SK-N-SH (cell line): ENCODE data around the gene PSMB2. TPM values are rescaled to one million over a fixed set of nuclear protein-coding genes. Genes with fewer than 3 reads are reported as not detected.

Experiments used
- CTCF ChIA-PET: fragments of 300-600, 350-600 bp; formaldehyde crosslinking; extraction: SDS; loops from one replicate; lab custom pipeline; 2021; lab: Yijun Ruan, JAX
- POLR2A ChIA-PET: fragments of 350-600 bp; sonication (Branson Sonifier 250); formaldehyde crosslinking; extraction: SDS; loops from one replicate; lab custom pipeline; 2020; ENCODE audit warnings: antibody characterized with exemption, inconsistent platforms; lab: Yijun Ruan, JAX
- DNase-seq: peaks from one replicate; pipeline ENCODE4 v3.0.0; 2012
- H2AFZ ChIP-seq: fragments of 200-600 bp; sonication (generic); 2 replicates; pipeline ENCODE4 v1.8.1; 2016; ENCODE audit warnings: antibody characterized with exemption, mild to moderate bottlenecking, low read depth
- H3F3A ChIP-seq: fragments of 200-600 bp; sonication (generic); replicated peaks from 2 replicates; pipeline ENCODE3; 2016; ENCODE audit warnings: antibody characterized with exemption, mild to moderate bottlenecking; ENCODE audit not compliant: insufficient read depth
- H3K27ac ChIP-seq, 2 experiments: fragments of 200-500 bp in 1 of 2; fragments of 200-600 bp in 1 of 2; sonication (Bioruptor generic) in 1 of 2; sonication (generic), shearing (Covaris generic) in 1 of 2; 2 replicates each; pipeline versions ENCODE4 v1.5.1 to v1.6.1; 2014 to 2016; ENCODE audit warnings: low read depth in 2 of 2, inconsistent platforms in 1 of 2, low read length in 1 of 2, mild to moderate bottlenecking in 1 of 2, mixed read lengths in 1 of 2
- H3K27me3 ChIP-seq: fragments of 200-600 bp; sonication (generic), shearing (Covaris generic); 2 replicates; pipeline ENCODE4 v1.6.1; 2016; ENCODE audit warnings: mixed run types; ENCODE audit not compliant: insufficient read depth
- H3K36me3 ChIP-seq, 2 experiments: fragments of 200-500 bp in 1 of 2; fragments of 200-600 bp in 1 of 2; sonication (Bioruptor generic) in 1 of 2; sonication (generic) in 1 of 2; replicated peaks in 1 of 2; 2 replicates each; pipeline versions ENCODE3 to v1.5.1; 2014 to 2016; ENCODE audit warnings: low read length in 1 of 2, mild to moderate bottlenecking in 1 of 2; ENCODE audit not compliant: insufficient read depth in 2 of 2, control insufficient read depth in 1 of 2
- H3K4me1 ChIP-seq, 2 experiments: fragments of 200-500 bp in 1 of 2; fragments of 200-600 bp in 1 of 2; sonication (Bioruptor generic) in 1 of 2; sonication (generic), shearing (Covaris generic) in 1 of 2; 2 replicates each; pipeline versions ENCODE4 v1.5.1 to v1.6.1; 2014 to 2016; ENCODE audit warnings: low read depth in 1 of 2, low read length in 1 of 2, mixed run types in 1 of 2; ENCODE audit not compliant: insufficient read depth in 2 of 2, control insufficient read depth in 1 of 2
- H3K4me2 ChIP-seq: fragments of 200-600 bp; sonication (generic), shearing (Covaris generic); 2 replicates; pipeline ENCODE4 v1.6.1; 2017; ENCODE audit warnings: mixed run types
- H3K4me3 ChIP-seq, 2 experiments: fragments of 200-500 bp in 1 of 2; fragments of 200-600 bp in 1 of 2; sonication (Bioruptor generic) in 1 of 2; sonication (generic), shearing (Covaris generic) in 1 of 2; 2 replicates each; pipeline versions ENCODE4 v1.5.1 to v1.8.1; 2014 to 2016; ENCODE audit warnings: low read depth in 2 of 2, inconsistent platforms in 1 of 2, low read length in 1 of 2, mild to moderate bottlenecking in 1 of 2, mixed read lengths in 1 of 2, moderate library complexity in 1 of 2
- H3K79me2 ChIP-seq: fragments of 200-600 bp; sonication (generic); 2 replicates; pipeline ENCODE4 v1.8.1; 2017; ENCODE audit warnings: mild to moderate bottlenecking; ENCODE audit not compliant: insufficient read depth
- H3K9ac ChIP-seq: fragments of 200-600 bp; sonication (generic); 2 replicates; pipeline ENCODE4 v1.6.1; 2017; ENCODE audit warnings: mixed run types
- H3K9me2 ChIP-seq: fragments of 200-600 bp; sonication (generic); 2 replicates; pipeline ENCODE4 v1.6.1; 2017; ENCODE audit warnings: mixed run types
- H3K9me3 ChIP-seq: fragments of 200-600 bp; sonication (generic); 2 replicates; pipeline ENCODE4 v1.6.1; 2017; ENCODE audit warnings: mixed run types, mild to moderate bottlenecking, moderate library complexity
- H4K20me1 ChIP-seq: fragments of 200-600 bp; sonication (generic); 2 replicates; pipeline ENCODE4 v1.6.1; 2017; ENCODE audit warnings: mild to moderate bottlenecking, mixed run types; ENCODE audit not compliant: insufficient read depth
- CHD2 ChIP-seq: fragments of 150-350 bp; IDR thresholded peaks from 2 replicates; pipeline ENCODE4 v1.6.1; 2018; ENCODE audit warnings: low read length; ENCODE audit not compliant: partially characterized antibody
- FOXJ3 ChIP-seq: sonication (generic); formaldehyde crosslinking; IDR thresholded peaks from 2 replicates; pipeline ENCODE4 v1.5.1; 2020; ENCODE audit warnings: mild to moderate bottlenecking, missing genetic modification reagents
- FOXM1 ChIP-seq: IDR thresholded peaks from 2 replicates; pipeline ENCODE4 v1.4.0; 2012; ENCODE audit warnings: low read depth, mild to moderate bottlenecking
- GABPA ChIP-seq: IDR thresholded peaks from 2 replicates; pipeline ENCODE4 v1.4.0; 2012; ENCODE audit warnings: low read depth, mild to moderate bottlenecking
- GATA2 ChIP-seq: sonication (generic); formaldehyde crosslinking; IDR thresholded peaks from 2 replicates; pipeline ENCODE4 v1.5.0; 2020; ENCODE audit warnings: mild to moderate bottlenecking, missing genetic modification reagents
- JUND ChIP-seq: IDR thresholded peaks from 2 replicates; pipeline ENCODE4 v1.4.0; 2012
- MEF2A ChIP-seq: IDR thresholded peaks from 2 replicates; pipeline ENCODE4 v1.4.0; 2012; ENCODE audit warnings: low read depth, borderline replicate concordance
- MXI1 ChIP-seq: IDR thresholded peaks from 2 replicates; pipeline ENCODE4 v1.6.1; 2012; ENCODE audit warnings: mild to moderate bottlenecking, low read depth, low read length, improper control_type of control experiment
- NFIC ChIP-seq: IDR thresholded peaks from 2 replicates; pipeline ENCODE4 v1.4.0; 2012; ENCODE audit warnings: borderline replicate concordance
- NRF1 ChIP-seq: IDR thresholded peaks from 2 replicates; pipeline ENCODE4 v1.6.1; 2012; ENCODE audit warnings: low read depth, mild to moderate bottlenecking, low read length
- POLR2AphosphoS5 ChIP-seq: IDR thresholded peaks from 2 replicates; pipeline ENCODE4 v1.6.1; 2012; ENCODE audit warnings: low read depth, low read length
- RCOR1 ChIP-seq: fragments of 150-350 bp; IDR thresholded peaks from 2 replicates; pipeline ENCODE4 v1.6.1; 2017; ENCODE audit warnings: antibody characterized with exemption, low read length
- REST ChIP-seq: IDR thresholded peaks from 2 replicates; pipeline ENCODE4 v1.6.1; 2012; ENCODE audit warnings: mild to moderate bottlenecking, low read depth, low read length, moderate library complexity
- RFX5 ChIP-seq: IDR thresholded peaks from 2 replicates; pipeline ENCODE4 v1.6.1; 2012; ENCODE audit warnings: mild to moderate bottlenecking, improper control_type of control experiment, low read length
- RXRA ChIP-seq: IDR thresholded peaks from 2 replicates; pipeline ENCODE4 v1.4.0; 2012; ENCODE audit warnings: low read depth, mild to moderate bottlenecking, borderline replicate concordance
- SIN3A ChIP-seq: IDR thresholded peaks from 2 replicates; pipeline ENCODE4 v1.6.1; 2012; ENCODE audit warnings: low read depth, mild to moderate bottlenecking, low read length, moderate library complexity, borderline replicate concordance
- TCF12 ChIP-seq: IDR thresholded peaks from 2 replicates; pipeline ENCODE4 v1.4.0; 2012
- USF1 ChIP-seq: IDR thresholded peaks from 2 replicates; pipeline ENCODE4 v1.4.0; 2012; ENCODE audit warnings: low read depth, borderline replicate concordance
- YY1 ChIP-seq: IDR thresholded peaks from 2 replicates; pipeline ENCODE4 v1.4.0; 2012; ENCODE audit warnings: low read depth, mild to moderate bottlenecking
- ZBTB33 ChIP-seq: IDR thresholded peaks from 2 replicates; pipeline ENCODE4 v1.4.0; 2012; ENCODE audit warnings: low read depth, borderline replicate concordance
- WGBS: methylation state at CpG from one replicate; pipeline ENCODE4 v1.1.6; 2017; ENCODE audit warnings: low lambda C conversion rate; 5-methylcytosine and 5-hydroxymethylcytosine counted together
- polyA plus RNA-seq, 3 experiments: library from polyadenylated mRNA; depleted of rRNA; stranded (reverse); fragments of >200 nt; gene quantifications; 2 replicates each; pipeline ENCODE4 v1.2.3, GENCODE V29; 2012

The PSMB2 gene
- polyA plus RNA-seq, 1 of the 3 experiments (the other 2 are of a cell fraction), result 83.5 TPM

GRCh38 chr1:35633547-35633946, 7.8 kb downstream of the PSMB2 start (continued):
- TF ChIP-seq CHD2, result no peak
- TF ChIP-seq SIN3A, result no peak
- TF ChIP-seq FOXJ3 (CRISPR knock-in tag), result no peak
- no peak for TF ChIP-seq RXRA
- TF ChIP-seq GATA2, result no peak
- no peak for TF ChIP-seq MEF2A

- Histone ChIP-seq H3K4me3 (no peak overlapping the region), H3K27ac (no peak overlapping the region), H3K9me2 (no peaks in the 10 kb centered on the region), H3K4me2 (no peak overlapping the region), H3K9ac (no peak overlapping the region), H4K20me1 (no peaks in the 10 kb centered on the region; the same call in 1 of the 2 replicates), H2AFZ (no peak overlapping the region), H3K79me2 (peaks cover 95% of the 10 kb centered on the region), H3K9me3 (no peaks in the 10 kb centered on the region), H3K36me3 (peaks cover 63 to 86% of the 10 kb centered on the region in 2 experiments)
- CTCF ChIA-PET, result interaction anchor here (1.8 to 1.9 kb wide), 2 partner anchors 8 to 96 kb away, joined by 4 to 7 read pairs; no protein-coding TSS in a partner anchor
- WGBS, result 98% methylated on average over 3 of the region's 3 CpGs
- TF ChIP-seq POLR2AphosphoS5 (no peak), GABPA (no peak), MXI1 (no peak), USF1 (no peak), NFIC (no peak), FOXM1 (no peak), MEF2A (no peak), GATA2 (no peak), JUND (no peak), YY1 (no peak), FOXJ3 (CRISPR knock-in tag) (no peak), RFX5 (no peak)
- TF ChIP-seq, all 33 proteins: peak for 0
- Histone ChIP-seq H3F3A (peaks cover 3% of the 10 kb centered on the region), H3K27me3 (no peaks in the 10 kb centered on the region), H3K4me1 (peaks cover under 1 to 2% of the 10 kb centered on the region in 2 experiments; a peak in 2 of 4 replicates)
- POLR2A ChIA-PET, result no interaction called here
- DNase-seq, result no peak
Observed at GRCh38 chr1:35631396-35631795, 9.9 kb downstream of the PSMB2 start.

- peaks cover 54 to 81% of the 10 kb centered on the region in 2 experiments for H3K36me3 ChIP-seq
- TF ChIP-seq REST (no peak), GATA2 (peak; percentile 20; the same call in 1 of the 2 replicates), ZBTB33 (no peak), GABPA (no peak), CHD2 (no peak), TCF12 (no peak), RCOR1 (0 out of 2 replicates have a peak, but pooled peaks have one; percentile 16), NRF1 (no peak), USF1 (no peak)
Observed at GRCh38 chr1:35629051-35629450, 12.3 kb downstream of the PSMB2 start.

More at GRCh38 chr1:35629051-35629450, 12.3 kb downstream of the PSMB2 start:
- no peaks in the 10 kb centered on the region for H3K9me2 ChIP-seq
- H3K9me3 ChIP-seq, result no peaks in the 10 kb centered on the region
- H3K4me3 ChIP-seq, result no peak overlapping the region
- ChIA-PET POLR2A (no interaction called here), CTCF (interaction anchor here (0.7 to 2.4 kb wide), 8 partner anchors 9 to 97 kb away, joined by 3 to 12 read pairs (median 4); no protein-coding TSS in a partner anchor)
- peaks cover 3% of the 10 kb centered on the region for H3F3A ChIP-seq
- peaks cover 0 to 2% of the 10 kb centered on the region in 2 experiments; a peak in 1 of 4 replicates for H3K4me1 ChIP-seq
- 79% methylated on average over 2 of the region's 2 CpGs for WGBS
- H4K20me1 ChIP-seq, result no peaks in the 10 kb centered on the region; the same call in 1 of the 2 replicates
- H3K79me2 ChIP-seq, result peaks cover 94% of the 10 kb centered on the region
- H3K27ac ChIP-seq, result no peak overlapping the region; a peak in 1 of 4 replicates
- H3K9ac ChIP-seq, result no peak overlapping the region
- DNase-seq, result no peak
- H3K4me2 ChIP-seq, result no peak overlapping the region
- no peaks in the 10 kb centered on the region for H3K27me3 ChIP-seq
- H2AFZ ChIP-seq, result no peak overlapping the region
